ENCODE results near the gene FOXL3.

Gene FOXL3

DNA sequence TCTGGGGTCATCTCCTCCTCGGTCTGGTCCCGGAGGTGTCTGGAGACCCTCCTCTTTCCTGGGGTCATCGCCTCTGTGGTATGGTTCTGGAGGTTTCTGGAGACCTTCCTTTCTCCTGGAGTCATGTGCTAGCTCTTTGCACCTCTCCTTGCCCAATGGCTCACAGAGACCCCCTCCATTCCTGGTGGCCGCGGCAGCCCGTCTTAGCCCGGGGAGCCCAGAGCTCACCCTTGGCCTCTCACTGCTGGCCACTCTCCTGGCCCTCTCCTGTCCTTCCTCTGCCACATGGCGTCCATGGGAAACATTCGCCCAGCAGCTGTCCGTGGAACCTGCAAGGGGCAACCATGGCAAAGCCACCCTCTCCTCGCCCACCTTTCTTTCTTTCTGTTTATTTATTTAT is 20.2 kb upstream of the FOXL3 start:
- DNase-seq: no peak

DNA sequence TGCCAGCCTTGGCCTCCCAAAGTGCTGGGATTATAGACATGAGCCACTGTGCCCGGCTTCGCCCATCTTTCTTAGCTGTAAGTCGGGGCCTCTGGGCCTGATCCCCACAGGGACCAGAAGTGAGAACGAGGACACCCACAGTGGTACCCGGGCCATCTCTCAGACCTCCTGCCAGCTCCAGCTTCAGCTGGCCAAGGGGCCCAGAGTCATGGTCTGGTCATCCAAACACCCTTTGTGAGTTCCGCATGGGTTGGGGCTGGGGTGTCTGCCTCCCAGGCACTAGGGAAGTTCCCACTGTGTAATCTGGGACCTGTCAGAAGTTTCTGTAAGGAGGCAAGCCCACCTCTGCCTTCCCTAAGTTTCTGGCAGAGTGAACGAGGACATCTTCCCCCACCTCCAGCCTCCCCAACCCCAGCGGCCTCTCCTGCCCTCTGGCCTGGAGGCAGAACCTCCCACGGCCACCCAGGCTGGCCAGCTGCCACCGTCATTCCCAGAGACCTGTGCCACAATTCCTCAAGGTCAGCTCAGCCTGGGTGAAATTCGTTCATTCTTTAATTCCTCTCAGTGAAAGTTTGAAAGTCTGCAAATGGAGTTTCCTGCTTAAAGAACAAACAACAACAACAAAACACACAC is 19.5 kb upstream of the FOXL3 start:
- DNase-seq: no peak

DNA sequence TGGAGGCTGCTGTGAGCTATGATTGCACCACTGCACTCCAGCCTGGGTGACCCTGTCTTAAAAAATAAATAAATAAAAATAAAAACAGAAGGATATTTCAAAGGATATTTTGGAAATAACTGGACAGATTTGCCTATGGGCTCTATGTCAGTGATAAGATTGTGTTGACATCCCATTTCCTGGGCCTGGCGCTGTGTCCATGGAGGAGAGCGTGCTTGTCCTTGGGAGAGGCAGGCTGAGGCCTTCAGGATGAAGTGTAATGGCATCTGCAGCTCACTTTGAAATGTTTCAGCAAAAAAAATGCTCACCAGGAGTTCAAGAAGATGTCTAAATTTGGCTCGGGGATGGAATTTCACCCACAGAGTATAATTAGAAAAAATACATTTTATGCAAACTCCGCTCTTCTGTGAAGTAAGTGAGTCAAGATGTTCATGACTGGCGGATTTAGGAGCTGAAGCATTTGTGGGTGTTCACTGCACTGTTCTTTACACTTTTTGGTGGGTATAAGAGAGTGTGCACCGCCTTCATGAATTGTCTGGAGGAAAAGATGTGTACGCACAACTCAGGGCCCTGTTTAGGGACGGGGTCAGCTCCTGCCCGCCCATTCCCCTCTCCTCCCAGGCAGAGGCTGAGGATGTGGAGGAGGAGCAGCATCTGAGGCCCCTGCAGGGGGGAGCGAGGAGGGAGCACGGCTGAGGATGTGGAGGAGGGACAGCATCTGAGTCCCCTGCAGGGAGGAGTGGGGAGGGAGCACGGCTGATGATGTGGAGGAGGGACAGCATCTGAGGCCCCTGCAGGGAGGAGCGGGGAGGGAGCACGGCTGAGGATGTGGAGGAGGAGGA is 18.5 kb upstream of the FOXL3 start:
- no peak for DNase-seq

DNA sequence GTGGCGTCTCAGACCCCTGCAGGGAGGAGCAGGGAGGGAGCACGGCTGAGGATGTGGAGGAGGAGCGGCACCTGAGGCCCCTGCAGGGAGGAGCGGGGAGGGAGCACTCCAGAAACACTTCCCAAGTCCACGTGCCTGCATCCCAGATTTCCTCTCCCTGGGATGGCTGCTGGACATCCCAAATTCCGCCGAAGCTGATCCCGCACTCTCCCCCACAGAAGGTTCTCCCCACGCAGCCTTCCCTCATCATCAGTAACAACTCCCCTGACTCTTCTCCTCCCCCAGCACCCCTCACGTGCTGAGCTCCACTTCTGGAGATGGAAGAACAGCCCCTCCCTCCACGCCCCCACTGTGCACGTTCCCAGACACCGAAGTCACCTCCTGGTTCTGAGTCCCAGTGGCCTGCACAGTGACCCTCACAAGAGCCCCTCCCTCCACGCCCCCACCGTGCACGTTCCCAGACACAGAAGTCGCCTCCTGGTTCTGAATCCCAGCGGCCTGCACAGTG is 17.8 kb upstream of the FOXL3 start:
- no peak for DNase-seq

DNA sequence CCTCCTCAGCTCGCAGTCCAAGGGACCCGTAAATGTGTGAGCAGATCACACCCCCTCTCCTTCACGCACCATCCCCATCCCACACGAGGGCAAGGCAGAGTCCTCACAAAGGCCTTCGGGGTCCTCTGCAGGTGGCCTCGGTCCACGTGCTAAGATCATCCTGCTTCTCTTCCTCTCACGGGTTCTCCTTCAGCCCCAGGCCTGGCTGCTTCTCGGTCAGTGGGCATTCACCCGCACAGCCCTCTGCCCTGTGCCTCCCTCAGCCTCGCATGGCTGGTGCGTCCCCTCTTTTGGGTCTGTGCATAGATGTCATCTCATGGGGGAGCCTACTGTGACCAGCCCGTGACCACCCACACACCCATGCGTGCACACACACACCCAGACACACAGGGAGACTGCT is 17.3 kb upstream of the FOXL3 start:
- DNase-seq: no peak

DNA sequence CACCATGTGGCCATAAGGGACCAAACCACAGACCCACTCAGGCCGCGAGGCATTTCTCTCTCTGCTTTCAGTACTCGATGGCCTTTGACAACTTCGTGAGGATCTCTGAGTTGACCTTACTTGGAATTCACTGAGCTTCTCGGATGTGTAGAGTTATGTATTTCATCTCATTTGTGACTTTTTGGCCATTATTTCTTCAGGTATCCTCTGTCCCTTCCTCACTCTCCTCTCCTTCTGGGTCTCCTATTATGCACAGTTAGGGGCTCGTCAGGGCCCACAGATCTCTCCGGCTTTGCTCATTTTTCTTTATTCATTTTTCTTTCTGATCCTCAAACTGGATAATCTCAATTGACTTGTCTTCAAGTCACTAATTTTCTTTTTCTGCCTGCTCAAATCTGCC is 16.6 kb upstream of the FOXL3 start:
- no peak for DNase-seq

DNA sequence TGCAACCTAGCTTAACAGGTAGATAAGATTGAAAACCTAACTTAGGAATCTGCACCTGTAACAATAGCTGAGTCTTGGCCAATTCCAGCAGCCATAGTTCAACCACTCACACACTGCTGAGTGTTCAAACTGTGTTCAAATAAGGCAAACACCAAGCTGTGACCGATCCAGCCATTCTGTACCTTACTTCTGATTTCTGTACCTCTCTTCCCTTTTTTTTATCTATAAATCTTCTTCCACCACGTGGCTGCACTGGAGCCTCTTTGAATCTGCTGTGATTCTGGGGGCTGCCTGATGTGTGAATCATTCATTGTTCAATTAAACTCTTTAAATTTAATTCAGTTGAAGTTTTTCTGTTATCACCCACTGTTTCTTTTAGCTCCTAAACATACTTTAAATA is 15.7 kb upstream of the FOXL3 start:
- no peak for DNase-seq

DNA sequence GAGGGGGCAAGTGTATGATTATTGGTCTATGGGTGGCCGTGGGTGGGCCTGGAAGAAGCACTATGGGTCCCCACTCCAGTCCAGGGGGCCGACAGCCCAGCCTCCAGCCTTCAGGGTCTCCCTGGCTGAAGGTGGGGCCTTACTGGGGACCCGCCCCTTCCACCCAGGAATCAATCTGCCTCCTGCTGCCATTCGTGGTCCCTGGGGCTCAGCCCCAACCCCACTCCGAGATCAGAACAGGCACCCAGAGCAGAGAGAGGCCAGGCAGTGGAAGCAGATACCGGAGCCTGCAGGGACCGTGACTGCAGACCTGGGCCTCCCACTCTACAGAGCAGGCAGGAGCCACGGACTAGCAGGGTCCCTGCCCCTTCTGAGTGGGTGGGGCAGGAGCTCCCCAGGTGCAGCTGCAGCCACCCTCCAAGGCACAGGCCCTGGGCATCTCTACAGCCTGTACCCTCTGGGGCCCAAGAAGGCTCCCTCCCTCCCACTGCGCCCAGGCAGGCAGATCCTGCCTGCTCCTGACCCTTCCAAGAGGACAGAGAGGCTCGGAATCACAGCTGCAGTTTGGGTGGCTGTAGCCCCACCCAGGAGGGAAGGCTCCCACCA is 13.6 kb upstream of the FOXL3 start:
- DNase-seq: no peak

DNA sequence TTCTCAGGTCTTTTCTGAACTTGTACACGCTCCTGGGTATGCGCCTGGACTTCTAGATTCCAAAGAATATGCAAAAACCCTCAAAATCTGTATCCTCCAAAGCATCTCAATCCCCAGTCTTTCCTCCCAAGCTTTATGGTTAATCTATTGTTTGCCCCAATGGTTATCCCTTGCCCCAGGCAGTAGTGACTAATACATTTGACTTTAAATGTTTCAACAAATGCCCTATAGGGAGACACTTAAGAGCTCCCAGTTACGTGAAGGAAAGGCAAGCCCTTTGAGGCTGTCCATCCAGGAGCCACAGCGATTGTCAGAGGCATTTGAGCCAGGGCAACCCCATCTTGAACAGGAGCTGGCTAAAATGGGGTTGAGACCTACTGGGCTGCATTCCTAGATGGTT is 12.7 kb upstream of the FOXL3 start:
- no peak for DNase-seq

DNA sequence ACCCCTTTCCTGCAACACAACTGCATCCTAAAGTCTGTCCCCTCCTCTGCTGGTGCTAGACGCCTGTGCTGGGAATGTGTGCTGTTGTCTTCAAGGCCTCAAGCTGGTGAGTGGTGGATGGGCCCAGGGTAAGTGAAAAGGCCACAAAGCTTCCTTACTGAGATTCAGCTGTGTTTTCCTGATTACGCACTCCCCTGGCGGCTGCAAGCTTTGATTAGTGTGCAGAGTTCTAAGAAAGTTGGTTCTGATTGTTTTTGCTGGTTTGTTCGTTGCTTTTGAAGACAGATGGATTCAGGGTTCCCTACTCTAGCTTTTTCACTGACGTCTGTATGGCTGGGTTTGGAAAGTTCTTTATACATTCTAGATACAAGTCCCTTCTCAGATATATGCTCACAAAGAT is 11.9 kb upstream of the FOXL3 start:
- no peak for DNase-seq

DNA sequence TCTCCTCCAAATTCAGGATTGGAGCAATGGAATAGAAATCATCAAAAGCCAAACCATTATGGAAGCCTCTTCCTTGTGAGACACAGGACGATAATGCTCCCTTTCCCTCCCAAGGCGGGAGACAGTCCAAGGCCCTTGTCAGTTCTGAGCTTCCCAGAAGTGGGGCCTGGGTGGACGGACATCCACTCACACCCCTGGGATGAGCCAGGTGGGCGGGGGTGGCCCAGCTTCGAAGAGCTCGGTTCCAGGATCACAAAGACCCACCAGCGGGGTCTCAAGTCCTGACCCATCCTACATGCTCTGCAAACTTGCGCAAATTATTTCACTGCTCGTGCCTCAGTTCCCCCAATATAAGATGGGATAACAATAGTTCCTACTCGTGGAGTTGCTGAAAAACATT is 10.1 kb upstream of the FOXL3 start:
- no peak for DNase-seq

DNA sequence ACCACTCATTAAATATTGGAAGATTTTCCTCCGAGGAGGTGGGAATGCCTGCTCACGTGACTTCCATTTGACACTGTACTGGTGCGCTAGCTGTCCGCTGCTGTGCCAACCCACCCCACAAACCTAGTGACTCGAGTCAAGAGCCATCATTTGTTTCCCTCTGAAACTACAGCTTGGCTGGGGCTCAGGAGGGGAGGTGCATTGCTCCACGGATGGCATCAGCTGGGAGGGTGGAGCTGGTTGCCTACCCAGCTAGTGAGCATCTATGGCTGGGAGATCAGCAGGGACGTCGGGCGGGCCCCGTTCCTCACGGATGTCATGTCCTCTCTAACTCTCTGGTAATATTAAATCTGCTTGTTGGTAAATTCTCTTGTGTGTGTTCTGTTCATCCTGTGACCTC is 9.5 kb upstream of the FOXL3 start:
- no peak for DNase-seq

DNA sequence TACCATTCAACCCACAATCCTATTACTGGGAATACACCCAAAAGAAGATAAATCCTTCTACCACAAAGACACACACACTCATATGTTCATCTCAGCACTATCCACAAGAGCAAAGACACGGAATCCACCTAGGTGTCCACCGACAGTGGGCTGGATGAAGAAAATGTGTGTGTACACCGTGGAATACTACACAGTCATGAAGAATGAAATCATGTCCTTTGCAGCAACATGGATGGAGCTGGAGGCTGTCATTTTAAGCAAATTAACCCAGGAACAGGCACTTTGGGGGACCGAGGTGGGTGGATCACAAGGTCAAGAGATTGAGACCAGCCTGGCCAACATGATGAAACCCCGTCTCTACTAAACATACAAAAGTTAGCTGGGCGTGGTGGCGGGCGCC is 8.3 kb upstream of the FOXL3 start:
- no peak for DNase-seq

DNA sequence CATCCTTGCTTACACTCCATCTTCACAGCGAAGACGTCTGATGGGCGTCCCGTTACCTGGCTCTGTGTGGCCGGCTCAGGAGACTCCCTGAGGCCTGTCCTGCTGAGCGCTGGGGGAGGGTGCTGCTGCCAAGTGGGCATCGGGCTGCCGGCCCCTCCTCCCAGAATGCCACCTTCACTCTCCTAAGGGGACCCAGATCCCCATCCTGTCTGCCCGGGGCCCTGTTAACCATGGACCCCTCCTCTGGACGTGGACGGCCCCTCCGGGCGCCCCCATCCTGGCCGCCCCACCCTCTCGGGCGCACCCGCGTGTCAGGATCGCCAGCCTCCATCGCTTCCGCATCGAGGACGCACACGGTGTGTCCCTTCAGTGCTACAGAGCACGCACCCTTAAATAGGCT is 7.3 kb upstream of the FOXL3 start:
- DNase-seq: no peak

DNA sequence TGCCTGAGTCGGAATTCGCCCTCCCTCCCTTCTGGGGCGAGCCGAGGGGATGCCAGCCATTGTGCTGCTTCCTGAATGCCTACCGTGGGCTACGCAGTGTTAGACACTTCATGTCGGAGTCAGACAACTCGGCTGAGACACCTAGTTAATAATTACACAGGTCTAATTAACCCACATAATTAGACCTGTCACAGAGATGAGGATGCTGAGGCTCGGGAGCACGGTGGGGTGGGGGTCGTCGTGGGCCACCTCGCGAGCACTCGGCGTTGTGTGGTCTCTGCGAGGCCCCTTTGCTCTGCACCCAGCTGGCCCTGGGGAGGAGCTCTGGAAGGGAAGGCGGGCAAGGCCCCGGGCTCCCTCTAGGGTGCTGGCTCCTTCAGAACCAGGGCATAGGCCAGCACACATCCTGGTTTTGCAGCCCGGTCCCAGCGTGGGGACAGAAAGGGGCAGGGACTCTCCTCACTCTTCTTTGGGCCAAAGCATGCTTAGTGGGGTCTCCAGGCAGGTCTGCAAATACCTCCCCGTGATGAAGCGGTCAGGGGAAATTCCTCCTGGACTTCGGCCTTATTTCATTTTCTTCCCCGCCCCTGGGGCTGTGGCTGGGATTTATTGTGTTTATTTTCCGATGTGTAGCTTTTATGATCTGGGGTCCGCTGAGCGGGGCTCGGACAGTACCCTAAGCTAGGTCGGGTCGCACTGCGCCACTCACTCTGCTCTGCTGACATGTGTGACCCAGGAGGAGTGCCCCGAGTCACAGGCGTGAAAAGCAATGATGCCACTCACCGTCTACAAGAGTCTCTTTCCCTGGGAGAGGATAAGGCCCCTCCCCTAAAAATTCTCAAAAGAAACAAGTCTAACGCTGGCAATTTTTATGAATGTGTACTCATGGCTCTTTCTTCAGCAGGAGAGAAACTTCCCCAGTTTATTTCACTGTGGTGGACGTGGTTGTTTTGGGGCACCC is 4.9 kb upstream of the FOXL3 start:
- no peak for DNase-seq

DNA sequence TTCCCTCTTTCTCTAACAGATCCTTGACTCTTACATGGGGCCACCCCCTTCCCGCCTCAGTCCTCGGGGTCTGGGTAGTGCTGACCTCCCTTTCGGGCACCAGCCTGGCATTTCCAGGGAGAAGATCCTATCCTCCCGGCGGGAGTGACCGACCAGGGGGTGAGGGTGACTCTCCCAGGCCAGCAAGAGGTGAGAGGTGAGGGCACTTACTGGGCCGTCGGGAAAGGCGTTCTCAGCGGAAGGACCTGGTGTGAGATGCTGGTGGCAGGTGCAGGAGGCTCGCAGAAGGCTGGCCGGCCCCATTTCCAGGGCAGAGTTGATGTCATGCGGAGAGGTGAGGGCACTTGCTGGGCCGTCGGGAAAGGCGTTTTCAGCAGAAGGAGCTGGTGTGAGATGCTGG is 4.2 kb upstream of the FOXL3 start:
- DNase-seq: no peak

DNA sequence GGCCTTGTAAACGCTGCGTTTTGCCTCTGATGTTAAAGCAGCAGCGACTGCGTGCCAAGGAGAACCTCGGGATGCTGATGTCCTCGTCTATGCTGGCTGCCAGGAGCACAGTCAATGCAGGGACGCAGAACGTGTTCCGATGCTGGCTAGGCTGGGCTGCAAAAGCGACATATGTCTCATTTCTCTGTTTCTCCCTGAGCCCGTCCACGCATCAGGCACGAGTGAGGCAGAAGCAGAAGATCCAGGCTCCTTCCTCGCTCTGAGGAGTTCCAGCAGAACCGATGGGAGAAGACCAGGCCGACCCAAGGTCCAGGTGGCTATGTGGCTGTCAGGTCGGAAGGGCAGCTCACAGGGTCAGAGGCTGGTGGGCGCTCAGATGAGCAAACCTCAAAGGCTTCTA is 3.7 kb upstream of the FOXL3 start:
- no peak for DNase-seq

DNA sequence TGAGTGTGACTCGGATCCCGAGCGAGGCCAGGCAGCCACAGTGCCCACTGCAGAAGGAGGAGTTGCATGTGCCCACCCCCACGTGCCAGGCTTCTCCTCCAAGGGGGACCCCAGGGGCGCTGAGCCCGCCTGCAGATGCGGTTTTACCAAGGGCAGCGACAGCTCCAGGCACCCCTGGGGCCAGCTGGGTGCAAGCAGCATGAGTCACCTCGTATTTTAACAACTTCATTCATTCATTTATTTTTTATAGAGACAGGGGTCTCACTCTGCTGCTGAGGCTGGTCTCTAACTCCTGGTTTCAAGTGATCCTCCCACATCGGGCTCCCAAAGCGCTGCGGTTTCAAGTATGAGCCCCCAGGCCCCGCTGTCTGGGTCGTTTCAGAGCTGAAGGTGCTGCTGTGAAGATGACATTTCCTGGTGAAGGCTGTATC is 1.3 kb upstream of the FOXL3 start:
- no peak for DNase-seq

DNA sequence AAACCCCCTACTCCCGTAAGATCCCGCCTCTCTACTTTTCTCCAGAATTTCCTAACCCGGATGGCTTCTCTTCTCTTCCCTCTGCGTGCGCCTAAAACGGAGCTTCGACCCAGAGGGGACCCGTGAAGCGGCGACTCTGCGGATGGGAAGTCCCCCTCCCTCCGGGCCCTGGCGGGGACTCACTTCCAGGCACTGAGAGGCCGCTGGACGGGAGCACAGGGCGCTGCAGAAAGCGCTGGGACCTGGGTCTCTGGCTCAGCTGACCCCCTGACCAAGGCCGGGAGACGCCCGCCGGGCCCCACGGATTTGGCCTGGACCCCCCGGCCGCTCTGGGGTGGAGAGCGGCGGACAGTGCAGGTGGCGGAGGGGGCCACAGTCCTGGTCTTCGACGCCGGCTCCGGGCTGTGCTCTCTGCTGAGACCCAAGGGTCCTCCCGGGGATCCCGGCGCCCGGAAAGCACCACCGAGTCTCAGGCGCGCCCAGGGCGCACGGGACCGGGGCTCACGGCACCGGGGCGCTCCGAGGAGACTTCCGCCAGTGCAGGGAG is 688 bp upstream of the FOXL3 start:
- DNase-seq: no peak

DNA sequence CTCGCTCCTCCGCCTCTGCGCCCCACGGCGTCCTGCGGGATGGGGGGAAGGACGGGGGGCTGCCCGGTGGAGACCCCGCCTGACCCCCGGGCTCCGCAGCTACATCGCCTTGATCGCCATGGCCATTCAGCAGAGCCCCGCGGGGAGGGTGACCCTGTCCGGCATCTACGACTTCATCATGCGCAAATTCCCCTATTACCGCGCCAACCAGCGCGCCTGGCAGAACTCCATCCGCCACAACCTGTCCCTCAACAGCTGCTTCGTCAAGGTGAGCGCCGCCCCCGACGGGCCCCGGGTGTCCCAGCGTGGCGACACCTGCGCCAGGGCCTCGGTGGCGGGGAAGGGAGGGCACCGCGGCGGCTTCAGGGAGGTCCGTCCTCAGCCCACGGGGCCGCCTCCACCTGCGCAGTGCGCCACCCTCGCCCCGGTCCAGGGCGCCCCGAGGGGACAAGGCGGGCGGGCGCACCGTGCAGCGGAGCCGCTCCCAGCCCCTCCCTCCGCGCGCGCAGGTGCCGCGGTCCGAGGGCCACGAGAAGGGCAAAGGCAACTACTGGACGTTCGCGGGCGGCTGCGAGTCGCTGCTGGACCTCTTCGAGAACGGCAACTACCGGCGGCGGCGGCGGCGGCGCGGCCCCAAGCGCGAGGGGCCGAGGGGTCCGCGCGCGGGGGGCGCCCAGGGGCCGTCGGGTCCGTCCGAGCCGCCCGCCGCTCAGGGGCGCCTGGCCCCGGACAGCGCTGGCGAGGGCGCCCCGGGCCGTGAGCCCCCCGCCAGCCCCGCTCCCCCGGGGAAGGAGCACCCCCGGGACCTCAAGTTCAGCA is 793 bp downstream of the FOXL3 start:
- no peak for DNase-seq

DNA sequence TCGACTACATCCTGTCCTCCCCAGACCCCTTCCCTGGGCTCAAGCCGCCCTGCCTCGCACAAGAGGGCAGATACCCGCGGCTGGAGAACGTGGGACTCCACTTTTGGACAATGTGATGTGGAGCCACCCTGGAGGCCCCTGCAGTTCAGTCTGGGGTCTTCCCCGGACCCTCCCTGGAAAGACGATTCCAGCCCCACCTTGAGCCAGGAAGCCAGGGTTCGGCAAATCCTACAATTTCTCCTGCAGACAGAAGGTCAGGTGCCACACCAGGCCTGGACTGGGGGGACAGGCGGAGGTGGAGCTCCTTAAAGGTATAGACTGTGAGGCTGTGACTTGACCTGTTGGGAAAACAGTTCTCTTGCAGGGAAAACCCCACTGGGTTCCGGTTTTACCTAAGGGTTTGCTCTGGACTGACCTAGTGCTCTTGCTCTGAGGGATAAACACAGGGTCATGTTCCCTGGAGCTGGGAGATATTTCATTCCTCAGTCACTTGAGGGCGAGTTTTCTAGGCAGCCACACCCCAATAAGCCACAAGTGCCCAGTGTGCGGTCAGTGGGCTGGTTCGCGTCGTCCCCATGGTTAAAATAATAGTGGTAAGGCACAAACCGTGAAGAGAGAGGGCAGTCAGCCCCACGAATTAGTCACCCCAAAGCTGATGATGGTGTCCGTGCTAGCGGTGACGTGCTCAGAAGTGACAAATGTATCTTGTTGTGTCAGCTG is 1.6 kb downstream of the FOXL3 start:
- DNase-seq: no peak

Measured in NCI-H226 (cell line).